B cell (primary cell): ENCODE data around the gene EPM2A. TPM values are rescaled to one million over a fixed set of nuclear protein-coding genes. Genes with fewer than 3 reads are reported as not detected.

ENCODE experiments used
- ATAC-seq: fragments of 200-7000 bp; cut with Tn5 transposase; one replicate; pipeline ENCODE4 v1.10.0; 2021; ENCODE audit warnings: low read depth, mild to moderate bottlenecking, moderate number of reproducible peaks, moderate library complexity
- CTCF ChIA-PET: fragments of 350-600 bp; sonication (Branson Sonifier 250); formaldehyde crosslinking; loops from one replicate; lab custom pipeline; 2021; ENCODE audit warnings: antibody characterized with exemption, inconsistent platforms; lab: Charles Lee
- POLR2A ChIA-PET: fragments of 350-600 bp; sonication (Branson Sonifier 250); formaldehyde crosslinking; loops from one replicate; lab custom pipeline; 2021; ENCODE audit warnings: antibody characterized with exemption; lab: Charles Lee
- DNase-seq: peaks from one replicate; pipeline ENCODE4 v3.0.0; 2013
- H2AFZ ChIP-seq: 2 replicates; pipeline ENCODE4 v1.6.1; 2012; ENCODE audit warnings: mild to moderate bottlenecking, low read depth, low read length; ENCODE audit not compliant: insufficient read depth, poor library complexity, severe bottlenecking
- H3K27ac ChIP-seq, 2 donors: 1 replicate in 1 of 2; 2 replicates in 1 of 2; pipeline ENCODE4 v1.5.1; 2012 to 2013; ENCODE audit warnings: low read length in 2 of 2, mild to moderate bottlenecking in 2 of 2, moderate library complexity in 1 of 2
- H3K27me3 ChIP-seq, 4 experiments: fragments of 200-600 bp in 1 of 4; sonication (generic) in 1 of 4; replicated peaks in 1 of 4; 1 replicate in 2 of 4; 2 replicates in 2 of 4; pipeline versions ENCODE4 v1.6.1 to v1.7.0; 2013 to 2016; ENCODE audit warnings: low read length in 3 of 4, mild to moderate bottlenecking in 2 of 4, mixed read lengths in 1 of 4, moderate library complexity in 1 of 4; ENCODE audit not compliant: insufficient read depth in 4 of 4, control insufficient read depth in 3 of 4; ENCODE audit errors: control extremely low read depth in 1 of 4
- H3K36me3 ChIP-seq, 2 experiments: replicated peaks in 1 of 2; 1 replicate in 1 of 2; 2 replicates in 1 of 2; pipeline versions ENCODE4 v1.6.1 to v1.7.1; 2013; ENCODE audit warnings: low read length in 1 of 2; ENCODE audit not compliant: insufficient read depth in 2 of 2, control insufficient read depth in 1 of 2; ENCODE audit errors: control extremely low read depth in 1 of 2, extremely low read depth in 1 of 2
- H3K4me1 ChIP-seq, 2 donors: fragments of 200-600 bp in 1 of 2; sonication (generic) in 1 of 2; 1 replicate in 1 of 2; 2 replicates in 1 of 2; pipeline versions ENCODE4 v1.5.1 to v1.6.1; 2013 to 2017; ENCODE audit warnings: low read length in 2 of 2; ENCODE audit not compliant: control insufficient read depth in 2 of 2, insufficient read depth in 2 of 2
- H3K4me2 ChIP-seq: replicated peaks from 2 replicates; pipeline ENCODE3; 2012; ENCODE audit warnings: mild to moderate bottlenecking, low read depth, low read length; ENCODE audit not compliant: poor library complexity, severe bottlenecking
- H3K4me3 ChIP-seq, 5 experiments: fragments of 200-600 bp in 1 of 5; sonication (generic) in 1 of 5; 1 replicate in 3 of 5; 2 replicates in 2 of 5; pipeline versions ENCODE4 v1.5.1 to v1.7.0; 2011 to 2016; ENCODE audit warnings: low read length in 4 of 5, mild to moderate bottlenecking in 4 of 5, low read depth in 2 of 5, control low read depth in 1 of 5, moderate library complexity in 1 of 5; ENCODE audit not compliant: insufficient read depth in 1 of 5; ENCODE audit errors: control extremely low read depth in 1 of 5, extremely low read depth in 1 of 5
- H3K79me2 ChIP-seq: fragments of 200-600 bp; sonication (generic); one replicate; pipeline ENCODE4 v1.6.0; 2016; ENCODE audit warnings: low read length; ENCODE audit not compliant: control insufficient read depth, insufficient read depth
- H3K9ac ChIP-seq: fragments of 200-600 bp; sonication (generic); 2 replicates; pipeline ENCODE4 v1.6.1; 2017; ENCODE audit warnings: mild to moderate bottlenecking, low read length, moderate library complexity
- H3K9me3 ChIP-seq, 3 donors: one replicate each; pipeline versions ENCODE4 v1.6.1 to v1.7.1; 2013; ENCODE audit warnings: low read length in 2 of 3; ENCODE audit not compliant: control insufficient read depth in 2 of 3, insufficient read depth in 1 of 3; ENCODE audit errors: control extremely low read depth in 1 of 3
- H4K20me1 ChIP-seq: 2 replicates; pipeline ENCODE4 v1.6.0; 2012; ENCODE audit warnings: mild to moderate bottlenecking, low read length; ENCODE audit not compliant: insufficient read depth, control insufficient read depth, poor library complexity, severe bottlenecking
- H3K27ac Mint-ChIP-seq: one replicate; pipeline ENCODE4 v1.8.0; 2021; ENCODE audit warnings: mixed read lengths
- H3K27me3 Mint-ChIP-seq: one replicate; pipeline ENCODE4 v1.8.0; 2021; ENCODE audit warnings: mixed read lengths
- H3K4me1 Mint-ChIP-seq: one replicate; pipeline ENCODE4 v1.8.0; 2021; ENCODE audit warnings: mixed read lengths
- H3K4me3 Mint-ChIP-seq: one replicate; pipeline ENCODE4 v1.8.0; 2021; ENCODE audit warnings: mixed read lengths
- H3K9me3 Mint-ChIP-seq: one replicate; pipeline ENCODE4 v1.8.0; 2022; ENCODE audit warnings: mixed read lengths; ENCODE audit not compliant: insufficient read depth
- EZH2 ChIP-seq: IDR thresholded peaks from 2 replicates; pipeline ENCODE4 v1.6.1; 2012; ENCODE audit warnings: borderline replicate concordance, low read depth, mild to moderate bottlenecking, moderate library complexity, low read length; ENCODE audit not compliant: insufficient read depth, poor library complexity, severe bottlenecking
- WGBS: methylation state at CpG from one replicate; pipeline ENCODE4 v1.1.5; 2013; ENCODE audit warnings: missing lambda C conversion rate; ENCODE audit not compliant: insufficient coverage; 5-methylcytosine and 5-hydroxymethylcytosine counted together
- intact Hi-C: fragments of 100-400 bp; cut with micrococcal nuclease; formaldehyde crosslinking; loops from one replicate; pipeline ENCODE4 v1.10.0; 2022
- polyA plus RNA-seq: library from polyadenylated mRNA; depleted of rRNA; stranded (reverse); fragments of >200 nt; gene quantifications from 2 replicates; pipeline ENCODE4 v1.2.3, GENCODE V29; 2012
- total RNA-seq, 2 donors: library from RNA; stranded (reverse); fragments of 120-200 nt in 1 of 2; gene quantifications; 1 replicate in 1 of 2; 2 replicates in 1 of 2; pipeline versions ENCODE4 v1.2.3 to v1.2.4, GENCODE V29; 2013 to 2022
- TF ChIP-seq, protein P1 (sequence below): fragments of 200-600 bp; IDR thresholded peaks from one replicate; pipeline ENCODE4 v1.8.0; 2022; ENCODE audit warnings: antibody characterized with exemption, mild to moderate bottlenecking

EPM2A gene
- total and polyA plus RNA-seq, 2 donors (not counting 1 experiment from before 2014, with no cell fraction given): 6.2 to 17.0 TPM

DNA sequence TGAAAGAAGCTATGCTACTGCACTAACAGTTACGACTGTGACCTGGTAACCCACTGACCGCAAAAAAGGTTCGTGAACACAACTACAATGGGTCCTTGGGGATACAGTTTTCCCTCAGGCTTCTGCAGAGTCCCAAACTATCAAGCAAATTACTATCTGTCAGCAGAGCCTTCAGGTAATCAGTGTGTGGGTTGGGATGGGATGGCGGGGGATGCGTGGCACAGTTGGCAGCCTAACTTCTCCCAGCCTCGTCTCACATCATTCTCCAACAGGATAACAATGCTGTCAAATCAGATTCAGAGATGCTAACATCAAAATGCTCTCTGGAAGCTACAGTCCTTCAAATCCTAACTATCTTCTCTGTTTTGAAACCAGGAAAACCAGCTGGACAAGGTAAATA is 102.3 kb downstream of the EPM2A start:
- DNase-seq: no peak
- ChIA-PET POLR2A (no interaction called here), CTCF (interaction anchor here (1.0 to 3.1 kb wide), 12 partner anchors 9 to 1050 kb away, joined by 3 to 21 read pairs (median 4); no protein-coding TSS in a partner anchor)
- Histone ChIP-seq H3K4me3 (no peak overlapping the region), H3K4me1 (peaks cover 0 to 3% of the 10 kb centered on the region in 2 donors), H3K79me2 (no peaks in the 10 kb centered on the region), H3K27ac (no peak overlapping the region), H3K27me3 (no peaks in the 10 kb centered on the region), H3K9ac (no peak overlapping the region), H3K36me3 (peaks cover 0 to 3% of the 10 kb centered on the region in 2 experiments), H3K4me2 (no peak overlapping the region), H3K9me3 (no peaks in the 10 kb centered on the region), H4K20me1 (no peaks in the 10 kb centered on the region), H2AFZ (no peak overlapping the region)
- Mint-ChIP-seq H3K9me3 (no peaks in the 10 kb centered on the region), H3K4me1 (peaks cover 8% of the 10 kb centered on the region), H3K27ac (no peak overlapping the region), H3K4me3 (no peak overlapping the region), H3K27me3 (no peaks in the 10 kb centered on the region)
- TF ChIP-seq, protein P1, sequence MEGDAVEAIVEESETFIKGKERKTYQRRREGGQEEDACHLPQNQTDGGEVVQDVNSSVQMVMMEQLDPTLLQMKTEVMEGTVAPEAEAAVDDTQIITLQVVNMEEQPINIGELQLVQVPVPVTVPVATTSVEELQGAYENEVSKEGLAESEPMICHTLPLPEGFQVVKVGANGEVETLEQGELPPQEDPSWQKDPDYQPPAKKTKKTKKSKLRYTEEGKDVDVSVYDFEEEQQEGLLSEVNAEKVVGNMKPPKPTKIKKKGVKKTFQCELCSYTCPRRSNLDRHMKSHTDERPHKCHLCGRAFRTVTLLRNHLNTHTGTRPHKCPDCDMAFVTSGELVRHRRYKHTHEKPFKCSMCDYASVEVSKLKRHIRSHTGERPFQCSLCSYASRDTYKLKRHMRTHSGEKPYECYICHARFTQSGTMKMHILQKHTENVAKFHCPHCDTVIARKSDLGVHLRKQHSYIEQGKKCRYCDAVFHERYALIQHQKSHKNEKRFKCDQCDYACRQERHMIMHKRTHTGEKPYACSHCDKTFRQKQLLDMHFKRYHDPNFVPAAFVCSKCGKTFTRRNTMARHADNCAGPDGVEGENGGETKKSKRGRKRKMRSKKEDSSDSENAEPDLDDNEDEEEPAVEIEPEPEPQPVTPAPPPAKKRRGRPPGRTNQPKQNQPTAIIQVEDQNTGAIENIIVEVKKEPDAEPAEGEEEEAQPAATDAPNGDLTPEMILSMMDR: no peak
- no peak for TF ChIP-seq EZH2
- intact Hi-C loops: loop anchor here (5.0 kb wide), 1 partner anchor 254 kb away; no protein-coding TSS in a partner anchor
- no peak for ATAC-seq
- WGBS: 100% methylated on average over 2 of the region's 6 CpGs

DNA sequence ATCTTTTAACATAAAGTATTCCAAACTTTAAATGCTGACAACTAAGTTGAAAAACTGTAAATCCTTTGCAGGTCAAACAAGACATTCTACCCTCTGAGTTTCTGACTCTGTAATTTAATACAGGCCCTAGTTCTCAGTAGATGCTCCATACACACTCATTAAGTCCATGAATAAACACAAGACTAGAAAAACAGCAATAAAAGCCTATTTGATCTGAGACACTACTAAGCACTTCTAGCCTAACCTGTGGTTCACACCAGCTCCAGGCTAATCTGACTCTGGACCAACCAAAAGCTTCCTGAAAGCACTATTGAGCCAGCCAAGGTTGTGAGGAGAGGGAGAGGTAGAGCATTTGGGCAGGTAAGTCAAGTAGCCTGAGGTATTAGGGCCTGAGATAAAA is 103.9 kb downstream of the EPM2A start:
- no peak for TF ChIP-seq EZH2
- TF ChIP-seq, protein P1: no peak
- intact Hi-C loops: loop anchor here (5.0 kb wide), 1 partner anchor 256 kb away; no protein-coding TSS in a partner anchor
- Histone ChIP-seq H3K9ac (no peak overlapping the region), H3K27me3 (no peaks in the 10 kb centered on the region), H3K9me3 (no peaks in the 10 kb centered on the region), H3K27ac (no peak overlapping the region), H3K4me3 (no peak overlapping the region), H3K4me1 (peaks cover 0 to 3% of the 10 kb centered on the region in 2 donors), H3K4me2 (no peak overlapping the region), H4K20me1 (no peaks in the 10 kb centered on the region), H3K36me3 (peaks cover 1 to 11% of the 10 kb centered on the region in 2 experiments), H3K79me2 (no peaks in the 10 kb centered on the region), H2AFZ (no peak overlapping the region)
- H3K27me3 Mint-ChIP-seq: no peaks in the 10 kb centered on the region
- no peak overlapping the region for H3K4me3 Mint-ChIP-seq
- ChIA-PET POLR2A (no interaction called here), CTCF (no interaction called here)
- H3K4me1 Mint-ChIP-seq: peaks cover 8% of the 10 kb centered on the region
- no peaks in the 10 kb centered on the region for H3K9me3 Mint-ChIP-seq
- no peak for ATAC-seq
- H3K27ac Mint-ChIP-seq: no peak overlapping the region
- DNase-seq: no peak
